Kidney capillary endothelial cell (primary cell): ENCODE results near the gene C10orf71.
A peak's percentile ranks its signal among the peaks of the same experiment; 100 is the strongest.

Source experiments
- DNase-seq: peaks from one replicate; pipeline ENCODE4 v3.0.0-alpha.2; 2018; ENCODE audit warnings: low spot score

Gene C10orf71

GRCh38 chr10:49274886-49275285, 24.1 kb upstream of the C10orf71 start:
- no peak for DNase-seq

- DNase-seq = no peak
Observed at GRCh38 chr10:49275896-49276295, 23.1 kb upstream of the C10orf71 start.

- no peak for DNase-seq
Observed at GRCh38 chr10:49276596-49276995, 22.4 kb upstream of the C10orf71 start.

GRCh38 chr10:49277973-49278372, 21.0 kb upstream of the C10orf71 start:
- no peak for DNase-seq

- DNase-seq = no peak
Observed at GRCh38 chr10:49278497-49278981, 20.4 kb upstream of the C10orf71 start.

- DNase-seq = no peak
Observed at GRCh38 chr10:49279015-49279880, 19.7 kb upstream of the C10orf71 start.

- DNase-seq = no peak
Observed at GRCh38 chr10:49280001-49280408, 19.0 kb upstream of the C10orf71 start.

GRCh38 chr10:49281461-49281860, 17.5 kb upstream of the C10orf71 start:
- no peak for DNase-seq

GRCh38 chr10:49282306-49282705, 16.7 kb upstream of the C10orf71 start:
- DNase-seq = no peak

- DNase-seq = no peak
Observed at GRCh38 chr10:49282879-49283341, 16.1 kb upstream of the C10orf71 start.

GRCh38 chr10:49283491-49283890, 15.5 kb upstream of the C10orf71 start:
- DNase-seq = no peak

GRCh38 chr10:49284356-49284755, 14.6 kb upstream of the C10orf71 start:
- DNase-seq = no peak

GRCh38 chr10:49285232-49285631, 13.7 kb upstream of the C10orf71 start:
- no peak for DNase-seq

GRCh38 chr10:49286686-49287085, 12.3 kb upstream of the C10orf71 start:
- no peak for DNase-seq

GRCh38 chr10:49287689-49288340, 11.2 kb upstream of the C10orf71 start:
- no peak for DNase-seq

- DNase-seq = no peak
Observed at GRCh38 chr10:49288341-49289065, 10.5 kb upstream of the C10orf71 start.

GRCh38 chr10:49289480-49289879, 9.5 kb upstream of the C10orf71 start:
- no peak for DNase-seq

- peak; percentile 29 for DNase-seq
Observed at GRCh38 chr10:49290131-49290530, 8.8 kb upstream of the C10orf71 start.

- DNase-seq = no peak
Observed at GRCh38 chr10:49290607-49291006, 8.4 kb upstream of the C10orf71 start.

- DNase-seq = no peak
Observed at GRCh38 chr10:49292565-49293207, 6.3 kb upstream of the C10orf71 start.

- no peak for DNase-seq
Observed at GRCh38 chr10:49293208-49293603, 5.8 kb upstream of the C10orf71 start.

- DNase-seq = no peak
Observed at GRCh38 chr10:49294731-49295130, 4.2 kb upstream of the C10orf71 start.
